Brain microvascular endothelial cell (primary cell): ENCODE results near the gene ALDOC.

Source experiments
- DNase-seq: peaks from one replicate; pipeline ENCODE4 v3.0.0-alpha.2; 2020
- H3K27ac ChIP-seq: fragments of 250-450 bp; sonication (Bioruptor Pico); 2 replicates; pipeline ENCODE4 v1.5.1; 2020; ENCODE audit warnings: mild to moderate bottlenecking, moderate library complexity
- H3K27me3 ChIP-seq: fragments of 250-450 bp; sonication (Bioruptor Pico); replicated peaks from 2 replicates; pipeline ENCODE4 v1.5.1; 2020; ENCODE audit warnings: mild to moderate bottlenecking
- H3K36me3 ChIP-seq: fragments of 250-450 bp; sonication (Bioruptor Pico); replicated peaks from 2 replicates; pipeline ENCODE4 v1.5.1; 2020; ENCODE audit warnings: mild to moderate bottlenecking
- H3K4me3 ChIP-seq: 2 replicates; pipeline ENCODE4 v1.5.1; 2011; ENCODE audit warnings: low read depth, mild to moderate bottlenecking, control low read depth, low read length, moderate library complexity
- CTCF ChIP-seq: IDR thresholded peaks from 2 replicates; pipeline ENCODE4 v1.5.1; 2011; ENCODE audit warnings: low read depth, mild to moderate bottlenecking, moderate library complexity, low read length, control low read depth, inconsistent platforms; ENCODE audit errors: missing control alignments
- in situ Hi-C: cut with HindIII; loops from 2 replicates; pipeline ENCODE4 v1.10.0; 2017; ENCODE audit warnings: low sequenced_read_pairs, low pct_ligation_motif_present

ALDOC gene

GRCh38 chr17:28616281-28616680, 39.6 kb upstream of the ALDOC start:
- Histone ChIP-seq H3K27me3 (no peaks in the 10 kb centered on the region), H3K27ac (no peak overlapping the region), H3K4me3 (no peak overlapping the region), H3K36me3 (peaks cover 83% of the 10 kb centered on the region)
- TF ChIP-seq CTCF: no peak
- DNase-seq: no peak
- in situ Hi-C loops: no loop called here

- Histone ChIP-seq H3K27ac (no peak overlapping the region), H3K4me3 (no peak overlapping the region), H3K36me3 (peaks cover 83% of the 10 kb centered on the region), H3K27me3 (no peaks in the 10 kb centered on the region)
- no peak for TF ChIP-seq CTCF
- in situ Hi-C loops: no loop called here
- DNase-seq: no peak
Observed at GRCh38 chr17:28615260-28615940, 38.7 kb upstream of the ALDOC start.

GRCh38 chr17:28613931-28614381, 37.3 kb upstream of the ALDOC start, which contains the start of gene RSKR:
TSS of gene RSKR (minus strand) at chr17:28614185. CDS start at chr17:28614161, 24 bp downstream.
- no peak within 1 kb of the TSS for H3K27ac ChIP-seq
- TF ChIP-seq CTCF: no peak
- no peak for DNase-seq
- H3K36me3 ChIP-seq: peaks cover 73% of the 10 kb centered on the region
- in situ Hi-C loops: no loop called here
- H3K4me3 ChIP-seq: no peak within 1 kb of the TSS
- H3K27me3 ChIP-seq: no peaks in the 10 kb centered on the region

- Histone ChIP-seq H3K36me3 (peaks cover 65% of the 10 kb centered on the region), H3K4me3 (no peak overlapping the region), H3K27ac (no peak overlapping the region), H3K27me3 (no peaks in the 10 kb centered on the region)
- peak; percentile 87 for TF ChIP-seq CTCF
- DNase-seq: peak; percentile 42
- in situ Hi-C loops: no loop called here
Observed at GRCh38 chr17:28612936-28613872, 36.5 kb upstream of the ALDOC start.

- TF ChIP-seq CTCF: no peak
- H3K27me3 ChIP-seq: no peaks in the 10 kb centered on the region
- in situ Hi-C loops: no loop called here
- no peak overlapping the region for H3K4me3 ChIP-seq
- H3K36me3 ChIP-seq: peaks cover 60% of the 10 kb centered on the region
- H3K27ac ChIP-seq: no peak overlapping the region
- DNase-seq: no peak
Observed at GRCh38 chr17:28612531-28612930, 35.8 kb upstream of the ALDOC start.
